Dermis lymphatic vessel endothelial cell (primary cell): Measurements from ENCODE around the gene GNG2. TPM values are rescaled to one million over a fixed set of nuclear protein-coding genes. Genes with fewer than 3 reads are reported as not detected.

Experiments used
- total RNA-seq: library from RNA; depleted of rRNA; stranded (reverse); fragments of >200 nt; gene quantifications from 2 replicates; pipeline ENCODE4 v1.2.1, GENCODE V29; 2014

Gene GNG2
- total RNA-seq: 6.1 and 6.5 TPM in 2 replicates

GRCh38 chr14:51860164-51860824 is at the start of gene GNG2:
TSS of gene GNG2 (plus strand) at chr14:51860612. CDS start at chr14:51950679, 90,067 bp downstream.

GRCh38 chr14:51989293-51990234 is 129.2 kb downstream of the GNG2 start, which contains the start of gene RTRAF:
TSS of gene RTRAF (plus strand) at chr14:51989546. CDS start at chr14:51989640, 94 bp downstream.

Other genes starting within 250 kb of the GNG2 start
- 110 and 204 TPM in 2 replicates for gene FRMD6, start 208.7 kb upstream of the GNG2 start, total RNA-seq
- 247 and 272 TPM in 2 replicates for gene RTRAF, start 128.9 kb downstream of the GNG2 start, total RNA-seq
- gene NID2, start 208.4 kb downstream of the GNG2 start, total RNA-seq: 30.8 and 62.4 TPM in 2 replicates